ENCODE measurements around the gene D2HGDH. TPM values are rescaled to one million over a fixed set of nuclear protein-coding genes. Genes with fewer than 3 reads are reported as not detected.

D2HGDH gene
- total and polyA plus RNA-seq, 2 of the 13 experiments (the other 11 are each of a cell fraction or from before 2014, with no cell fraction given), result 19.2 to 20.3 TPM

GRCh38 chr2:241724259-241724974 is 10.0 kb upstream of the D2HGDH start (continued):
- TF ChIP-seq ZBTB39 (CRISPR knock-in tag; IDR thresholded peaks at IDR 0.05), result 0 out of 2 replicates have a peak, but pooled peaks have one; percentile 75

GRCh38 chr2:241724975-241725870 is 9.2 kb upstream of the D2HGDH start:
- Histone ChIP-seq H4K20me1 (ENCODE audit: insufficient read depth, low read length) (no peaks in the 10 kb centered on the region), H3K9me3 (ENCODE audit: low read length) (no peaks in the 10 kb centered on the region), H3K9ac (ENCODE audit: insufficient read depth, low read depth, low read length) (no peak overlapping the region), H3K36me3 (replicated peaks in 1 of 2; ENCODE audit: control insufficient read depth in 1 of 2, insufficient read depth in 2 of 2, low read length in 2 of 2) (peaks cover 25 to 33% of the 10 kb centered on the region in 2 experiments), H2AFZ (ENCODE audit: low read length) (no peak overlapping the region), H3K4me2 (ENCODE audit: low read depth, low read length) (no peak overlapping the region), H3K4me3 (replicated peaks in 1 of 3; ENCODE audit: insufficient read depth in 1 of 3, low read depth in 2 of 3, low read length in 3 of 3) (no peak overlapping the region), H3K79me2 (ENCODE audit: insufficient read depth, low read length) (no peaks in the 10 kb centered on the region), H3K27me3 (ENCODE audit: control insufficient read depth in 1 of 2, insufficient read depth in 2 of 2, low read length in 2 of 2) (no peaks in the 10 kb centered on the region), H3K27ac (ENCODE audit: extremely low read length, insufficient read depth, low read length) (no peak overlapping the region), H3K4me1 (ENCODE audit: insufficient read depth, low read length) (no peaks in the 10 kb centered on the region)
- CTCF ChIA-PET (ENCODE audit: low intra/inter-chr PET ratio, low total read pairs), result no interaction called here
- no TSS peak for BruUV-seq (replicated peaks)
- DNase-seq (ENCODE audit: low spot score) (no peak), FAIRE-seq (no peak), ATAC-seq (no peak)
- 97% methylated on average over 76 of the region's 76 CpGs for WGBS (ENCODE audit: low lambda C conversion rate)
- intact Hi-C loops (cut with micrococcal nuclease; ENCODE audit: unreplicated experiment), result no loop called here
- POLR2A ChIA-PET, result interaction anchor here (1.5 to 1.8 kb wide), 3 partner anchors 9 to 39 kb away, joined by 5 to 13 read pairs (median 5); partner anchors contain the start of genes D2HGDH, DTYMK and ING5
- in situ Hi-C loops (cut with HindIII; ENCODE audit: extremely low pct_ligation_motif_present, low pct_unique_long_range_greater_than_20kb), result no loop called here
- TF ChIP-seq DZIP1 (CRISPR knock-in tag; IDR thresholded peaks at IDR 0.05), result 0 out of 2 replicates have a peak, but pooled peaks have one; percentile 4
- TF ChIP-seq POLR2G (IDR thresholded peaks at IDR 0.05; ENCODE audit: low read depth, low read length), result peak; percentile 36; the same call in 1 of the 2 replicates
- no peak for TF ChIP-seq SKI (IDR thresholded peaks at IDR 0.05; ENCODE audit: partially characterized antibody)
- no peak for TF ChIP-seq MTF1 (CRISPR knock-in tag; IDR thresholded peaks at IDR 0.05)
- TF ChIP-seq AGO2 (optimal IDR thresholded peaks at IDR 0.05; ENCODE audit: low read depth, low read length), result peak; percentile 52
- TF ChIP-seq JUNB (CRISPR knock-in tag; IDR thresholded peaks at IDR 0.05; ENCODE audit: borderline replicate concordance), result no peak
- TF ChIP-seq CEBPB (IDR thresholded peaks at IDR 0.05; ENCODE audit: borderline replicate concordance, low read depth, low read length), result peak; percentile 77
- no peak for TF ChIP-seq ZNF766 (CRISPR knock-in tag; IDR thresholded peaks at IDR 0.05; ENCODE audit: borderline replicate concordance)
- no peak for TF ChIP-seq ZMAT5 (CRISPR knock-in tag; IDR thresholded peaks at IDR 0.05; ENCODE audit: borderline replicate concordance, low read depth)
- TF ChIP-seq DMAP1 (CRISPR knock-in tag; IDR thresholded peaks at IDR 0.05), result no peak

Data from HepG2 (cell line).